ENCODE results near the gene PUS10.

The PUS10 gene

GRCh38 chr2:61011678-61012077 lies 6.4 kb downstream of the PUS10 start:
- peak; percentile 5 for DNase-seq (ENCODE audit: low read depth)
- no peak for TF ChIP-seq CTCF (IDR thresholded peaks at IDR 0.05; ENCODE audit: insufficient read depth, low read depth, low read length, missing control alignments)
- H3K4me3 ChIP-seq (ENCODE audit: low read length) = no peak overlapping the region

- no peak for DNase-seq (ENCODE audit: low read depth)
These were observed 8.7 kb downstream of the PUS10 start for GRCh38 chr2:61009355-61009754.

GRCh38 chr2:61006486-61007105 lies 11.5 kb downstream of the PUS10 start:
- H3K4me3 ChIP-seq (ENCODE audit: low read length) = no peak overlapping the region
- DNase-seq (ENCODE audit: low read depth) = no peak
- TF ChIP-seq CTCF (IDR thresholded peaks at IDR 0.05; ENCODE audit: insufficient read depth, low read depth, low read length, missing control alignments) = no peak

More at GRCh38 chr2:61009355-61009754, 8.7 kb downstream of the PUS10 start:
- H3K4me3 ChIP-seq (ENCODE audit: low read length) = no peak overlapping the region
- TF ChIP-seq CTCF (IDR thresholded peaks at IDR 0.05; ENCODE audit: insufficient read depth, low read depth, low read length, missing control alignments) = no peak

GRCh38 chr2:61005736-61006135 lies 12.3 kb downstream of the PUS10 start:
- TF ChIP-seq CTCF (IDR thresholded peaks at IDR 0.05; ENCODE audit: insufficient read depth, low read depth, low read length, missing control alignments) = no peak
- DNase-seq (ENCODE audit: low read depth) = no peak
- H3K4me3 ChIP-seq (ENCODE audit: low read length) = no peak overlapping the region

GRCh38 chr2:60998628-60999545 lies 19.2 kb downstream of the PUS10 start:
- peak; percentile 45 for TF ChIP-seq CTCF (IDR thresholded peaks at IDR 0.05; ENCODE audit: insufficient read depth, low read depth, low read length, missing control alignments)
- H3K4me3 ChIP-seq (ENCODE audit: low read length) = no peak overlapping the region
- peak; percentile 66 for DNase-seq (ENCODE audit: low read depth)

DNA sequence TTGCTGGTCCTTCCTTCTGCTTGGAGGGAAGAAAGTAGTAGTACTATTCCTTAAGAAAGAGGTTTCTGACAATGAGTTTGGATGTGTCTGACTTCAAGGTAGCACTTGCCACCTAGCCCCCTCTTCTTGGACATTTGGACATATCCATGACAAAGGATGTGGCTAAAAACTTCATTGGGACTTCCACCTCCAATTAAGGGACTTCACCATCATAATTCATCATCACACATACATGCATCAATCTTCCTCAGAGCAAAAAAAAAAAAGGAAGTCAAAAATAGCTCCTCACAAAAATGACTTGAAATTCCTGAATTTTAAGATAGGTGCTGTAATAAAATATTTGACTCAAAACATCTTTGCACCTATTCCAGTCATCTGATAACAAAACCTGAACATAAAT lies 23.9 kb downstream of the PUS10 start:
- TF ChIP-seq CTCF (IDR thresholded peaks at IDR 0.05; ENCODE audit: insufficient read depth, low read depth, low read length, missing control alignments) = no peak
- no peak for DNase-seq (ENCODE audit: low read depth)
- H3K4me3 ChIP-seq (ENCODE audit: low read length) = no peak overlapping the region
